SU-DHL-6 (cell line): ENCODE data around the gene COL15A1.

Experiments used
- H2AFZ ChIP-seq: fragments of 200-600 bp; sonication (generic); 2 replicates; pipeline ENCODE4 v1.6.1; 2014; ENCODE audit warnings: low read depth, mild to moderate bottlenecking, moderate library complexity, mixed read lengths, antibody characterized with exemption, low read length; ENCODE audit not compliant: severe bottlenecking
- H3F3A ChIP-seq: fragments of 200-600 bp; shearing (Covaris generic); 2 replicates; pipeline ENCODE4 v1.6.0; 2016; ENCODE audit warnings: antibody characterized with exemption, mild to moderate bottlenecking; ENCODE audit not compliant: insufficient read depth
- H3K27ac ChIP-seq: fragments of 200-600 bp; sonication (generic); 2 replicates; pipeline ENCODE4 v1.5.1; 2016; ENCODE audit warnings: low read depth, mild to moderate bottlenecking, low read length, moderate library complexity, mixed read lengths
- H3K27me3 ChIP-seq: fragments of 200-600 bp; sonication (generic), shearing (Covaris generic); 2 replicates; pipeline ENCODE4 v1.6.0; 2014; ENCODE audit warnings: mild to moderate bottlenecking, low read length
- H3K36me3 ChIP-seq: fragments of 200-600 bp; sonication (generic); 2 replicates; pipeline ENCODE4 v1.6.1; 2014; ENCODE audit warnings: mild to moderate bottlenecking, low read length, mixed read lengths
- H3K4me2 ChIP-seq: fragments of 300-600, 200-600 bp; shearing (Covaris generic), sonication (generic); 2 replicates; pipeline ENCODE4 v1.6.0; 2014; ENCODE audit warnings: low read length, low read depth, mild to moderate bottlenecking; ENCODE audit not compliant: poor library complexity, severe bottlenecking
- H3K4me3 ChIP-seq: fragments of 200-600 bp; sonication (generic); 2 replicates; pipeline ENCODE4 v1.5.1; 2014; ENCODE audit warnings: antibody characterized with exemption, low read length, mild to moderate bottlenecking, mixed read lengths; ENCODE audit not compliant: insufficient read depth, poor library complexity, severe bottlenecking
- H3K79me2 ChIP-seq: fragments of 200-600 bp; sonication (generic); 2 replicates; pipeline ENCODE4 v1.6.1; 2014; ENCODE audit warnings: mild to moderate bottlenecking, low read length, moderate library complexity; ENCODE audit not compliant: insufficient read depth
- H3K9ac ChIP-seq: fragments of 200-600 bp; sonication (generic); 2 replicates; pipeline ENCODE4 v1.7.0; 2014; ENCODE audit warnings: mild to moderate bottlenecking, low read length
- H3K9me2 ChIP-seq: fragments of 200-600 bp; sonication (generic); replicated peaks from 2 replicates; pipeline ENCODE4 v1.6.1; 2014; ENCODE audit warnings: low read length; ENCODE audit not compliant: insufficient read depth
- H3K9me3 ChIP-seq: fragments of 200-600 bp; sonication (generic); 2 replicates; pipeline ENCODE4 v1.6.1; 2014; ENCODE audit warnings: low read length, mixed read lengths; ENCODE audit not compliant: insufficient read depth
- H4K20me1 ChIP-seq: fragments of 200-600 bp; sonication (generic); 2 replicates; pipeline ENCODE4 v1.6.1; 2014; ENCODE audit warnings: low read depth, mild to moderate bottlenecking, antibody characterized with exemption, low read length, moderate library complexity, mixed read lengths
- CTCF ChIP-seq: fragments of 200-600 bp; sonication (generic); IDR thresholded peaks from one replicate; pipeline ENCODE4 v1.5.1; 2017; ENCODE audit warnings: antibody characterized with exemption, mild to moderate bottlenecking, low read length, moderate library complexity; ENCODE audit not compliant: insufficient read depth, poor library complexity, severe bottlenecking
- EZH2phosphoT487 ChIP-seq: fragments of 200-600 bp; sonication (generic), shearing (Covaris generic); conservative IDR thresholded peaks from 2 replicates; pipeline ENCODE4 v1.6.1; 2018; ENCODE audit warnings: mild to moderate bottlenecking, antibody characterized with exemption, low read length, moderate library complexity, mixed read lengths

COL15A1 gene

DNA sequence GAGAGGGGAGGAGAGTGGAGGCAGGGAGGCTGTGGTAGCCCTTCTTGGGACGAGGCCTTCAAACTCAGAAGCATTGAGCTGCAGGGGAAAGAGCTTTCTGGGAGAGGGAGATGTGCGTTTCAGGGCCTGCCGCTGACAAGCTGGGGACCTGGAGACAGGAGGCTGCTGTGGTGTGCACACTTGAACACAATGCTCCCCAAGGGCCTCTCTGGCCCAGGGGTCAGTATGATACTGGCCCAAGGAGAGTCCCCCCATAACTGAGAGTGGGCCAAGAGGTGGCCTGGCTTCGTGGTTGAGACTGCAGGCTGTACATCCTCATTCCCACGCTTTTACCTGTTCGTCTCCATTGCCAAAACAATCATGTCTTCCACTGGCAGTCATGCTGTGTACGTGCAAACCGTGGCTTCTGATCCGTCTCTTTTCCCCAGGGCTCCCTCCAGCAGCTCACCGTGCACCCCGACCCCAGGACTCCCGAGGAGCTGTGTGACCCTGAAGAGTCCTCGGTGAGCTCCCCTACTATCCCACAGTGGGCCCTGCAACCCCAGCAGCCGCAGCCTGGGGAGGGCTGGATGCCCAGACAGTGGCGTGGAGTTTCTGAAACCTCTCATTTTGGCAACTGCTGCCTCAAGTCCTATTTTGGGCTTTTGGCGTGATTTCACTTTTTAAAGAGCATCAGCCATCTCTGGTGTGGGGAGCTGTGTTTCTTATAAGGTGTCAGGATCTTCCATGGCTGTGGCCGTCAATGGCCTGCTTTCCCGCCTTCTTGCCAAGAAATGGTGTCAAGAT lies 43.4 kb downstream of the COL15A1 start:
- TF ChIP-seq EZH2phosphoT487 = no peak
- TF ChIP-seq CTCF = no peak
- no peaks in the 10 kb centered on the region for H3F3A ChIP-seq
- H3K79me2 ChIP-seq = no peaks in the 10 kb centered on the region
- H3K9me2 ChIP-seq = no peaks in the 10 kb centered on the region
- no peak overlapping the region for H3K4me3 ChIP-seq
- no peak overlapping the region for H3K9ac ChIP-seq
- H3K9me3 ChIP-seq = no peaks in the 10 kb centered on the region
- H3K27me3 ChIP-seq = no peaks in the 10 kb centered on the region
- H3K36me3 ChIP-seq = no peaks in the 10 kb centered on the region
- H4K20me1 ChIP-seq = no peaks in the 10 kb centered on the region
- no peak overlapping the region for H3K27ac ChIP-seq
- H2AFZ ChIP-seq = no peak overlapping the region
- no peak overlapping the region for H3K4me2 ChIP-seq

GRCh38 chr9:98989036-98990000 lies 45.6 kb downstream of the COL15A1 start:
- Histone ChIP-seq H3K9me2 (no peaks in the 10 kb centered on the region), H3K9me3 (no peaks in the 10 kb centered on the region), H3K4me2 (no peak overlapping the region), H3K27ac (no peak overlapping the region), H3K4me3 (no peak overlapping the region), H4K20me1 (no peaks in the 10 kb centered on the region), H3K9ac (no peak overlapping the region), H3K79me2 (no peaks in the 10 kb centered on the region), H3K36me3 (no peaks in the 10 kb centered on the region), H2AFZ (no peak overlapping the region), H3F3A (no peaks in the 10 kb centered on the region), H3K27me3 (no peaks in the 10 kb centered on the region)
- TF ChIP-seq CTCF (no peak), EZH2phosphoT487 (no peak)

- H3K9me3 ChIP-seq = no peaks in the 10 kb centered on the region
- no peak overlapping the region for H2AFZ ChIP-seq
- H3F3A ChIP-seq = no peaks in the 10 kb centered on the region
- no peak overlapping the region for H3K27ac ChIP-seq
- H3K79me2 ChIP-seq = no peaks in the 10 kb centered on the region
- no peak overlapping the region for H3K4me2 ChIP-seq
- H4K20me1 ChIP-seq = no peaks in the 10 kb centered on the region
- no peak overlapping the region for H3K4me3 ChIP-seq
- no peak for TF ChIP-seq CTCF
- TF ChIP-seq EZH2phosphoT487 = no peak
- no peaks in the 10 kb centered on the region for H3K36me3 ChIP-seq
- H3K27me3 ChIP-seq = no peaks in the 10 kb centered on the region
- H3K9me2 ChIP-seq = no peaks in the 10 kb centered on the region
- H3K9ac ChIP-seq = no peak overlapping the region
These were observed 46.6 kb downstream of the COL15A1 start for GRCh38 chr9:98990181-98990870.
